Skeletal muscle satellite cell (primary cell): Measurements from ENCODE around the gene MMP14.
A peak's percentile ranks its signal among the peaks of the same experiment; 100 is the strongest.
"Not testable (repeated sequence)": the region's sequence is repeated elsewhere in the genome, so short reads cannot be mapped to it uniquely, and the experiment has no call there.

Experiments
- H3K27me3 ChIP-seq: 2 replicates; pipeline ENCODE4 v1.7.0; 2013; ENCODE audit warnings: low read length; ENCODE audit not compliant: control insufficient read depth, insufficient read depth
- H3K36me3 ChIP-seq: 2 replicates; pipeline ENCODE4 v1.7.0; 2013; ENCODE audit warnings: mild to moderate bottlenecking, control low read depth, low read length; ENCODE audit not compliant: insufficient read depth
- H3K4me1 ChIP-seq: 2 replicates; pipeline ENCODE4 v1.7.0; 2013; ENCODE audit warnings: low read length; ENCODE audit not compliant: control insufficient read depth, insufficient read depth
- H3K4me2 ChIP-seq: 2 replicates; pipeline ENCODE4 v1.7.0; 2013; ENCODE audit warnings: mild to moderate bottlenecking, low read length
- H3K4me3 ChIP-seq: 2 replicates; pipeline ENCODE4 v1.7.0; 2013; ENCODE audit warnings: low read length
- H3K9ac ChIP-seq: 2 replicates; pipeline ENCODE4 v1.7.0; 2013; ENCODE audit warnings: mild to moderate bottlenecking, low read depth, low read length, moderate library complexity
- H3K9me3 ChIP-seq: replicated peaks from 2 replicates; pipeline ENCODE4 v1.7.0; 2013; ENCODE audit warnings: mild to moderate bottlenecking, control low read depth, low read length

The MMP14 gene

GRCh38 chr14:22819151-22819988 is 17.0 kb upstream of the MMP14 start:
- H3K4me2 ChIP-seq = peak overlapping the region; percentile 60
- peak overlapping the region; percentile 43 for H3K9ac ChIP-seq
- H3K27me3 ChIP-seq = no peaks in the 10 kb centered on the region
- H3K4me3 ChIP-seq = peak overlapping the region; percentile 34
- H3K9me3 ChIP-seq = no peaks in the 10 kb centered on the region
- no peaks in the 10 kb centered on the region for H3K36me3 ChIP-seq
- H3K4me1 ChIP-seq = peaks cover 30% of the 10 kb centered on the region

GRCh38 chr14:22820731-22821130 is 15.7 kb upstream of the MMP14 start:
- Histone ChIP-seq H3K36me3 (no peaks in the 10 kb centered on the region), H3K27me3 (no peaks in the 10 kb centered on the region), H3K4me3 (no peak overlapping the region), H3K4me2 (no peak overlapping the region), H3K9me3 (no peaks in the 10 kb centered on the region), H3K9ac (no peak overlapping the region), H3K4me1 (peaks cover 31% of the 10 kb centered on the region)

- H3K9me3 ChIP-seq = no peaks in the 10 kb centered on the region
- no peak overlapping the region for H3K4me3 ChIP-seq
- H3K36me3 ChIP-seq = no peaks in the 10 kb centered on the region
- H3K27me3 ChIP-seq = no peaks in the 10 kb centered on the region
- peaks cover 30% of the 10 kb centered on the region for H3K4me1 ChIP-seq
- H3K4me2 ChIP-seq = no peak overlapping the region
- no peak overlapping the region for H3K9ac ChIP-seq
Measured at GRCh38 chr14:22821193-22822015, 15.0 kb upstream of the MMP14 start.

GRCh38 chr14:22822016-22822570 is 14.3 kb upstream of the MMP14 start:
- no peaks in the 10 kb centered on the region for H3K27me3 ChIP-seq
- H3K4me3 ChIP-seq = peak overlapping the region; percentile 56
- peaks cover 30% of the 10 kb centered on the region for H3K4me1 ChIP-seq
- no peaks in the 10 kb centered on the region for H3K9me3 ChIP-seq
- H3K36me3 ChIP-seq = no peaks in the 10 kb centered on the region
- peak overlapping the region; percentile 79 for H3K4me2 ChIP-seq
- H3K9ac ChIP-seq = peak overlapping the region; percentile 53

GRCh38 chr14:22822571-22823098 is 13.8 kb upstream of the MMP14 start:
- peak overlapping the region; percentile 79 for H3K4me2 ChIP-seq
- H3K4me3 ChIP-seq = peak overlapping the region; percentile 56
- peaks cover 30% of the 10 kb centered on the region for H3K4me1 ChIP-seq
- H3K27me3 ChIP-seq = no peaks in the 10 kb centered on the region
- no peaks in the 10 kb centered on the region for H3K9me3 ChIP-seq
- H3K36me3 ChIP-seq = no peaks in the 10 kb centered on the region
- peak overlapping the region; percentile 53 for H3K9ac ChIP-seq

- Histone ChIP-seq H3K4me1 (peaks cover 21% of the 10 kb centered on the region), H3K9me3 (no peaks in the 10 kb centered on the region), H3K36me3 (no peaks in the 10 kb centered on the region), H3K4me2 (peak overlapping the region; percentile 52), H3K4me3 (no peak overlapping the region), H3K27me3 (no peaks in the 10 kb centered on the region), H3K9ac (peak overlapping the region; percentile 54)
Measured at GRCh38 chr14:22824711-22825359, 11.6 kb upstream of the MMP14 start.

GRCh38 chr14:22829076-22829660 is 7.2 kb upstream of the MMP14 start:
- H3K36me3 ChIP-seq, H3K9me3 ChIP-seq, H3K27me3 ChIP-seq: not testable (repeated sequence)
- Histone ChIP-seq H3K4me2 (peak overlapping the region; percentile 86), H3K4me3 (peak overlapping the region; percentile 84), H3K9ac (peak overlapping the region; percentile 88), H3K4me1 (peaks cover 17% of the 10 kb centered on the region)

GRCh38 chr14:22829661-22830442 is 6.5 kb upstream of the MMP14 start, which contains the start of gene MRPL52:
Gene MRPL52 (plus strand): TSS chr14:22829887. CDS start chr14:22829913, 26 bp downstream.
- H3K4me2 ChIP-seq = peak within 1 kb of the TSS; percentile 86
- H3K4me1 ChIP-seq = peaks cover 11% of the 10 kb centered on the region
- H3K9me3 ChIP-seq = no peaks in the 10 kb centered on the region
- no peaks in the 10 kb centered on the region for H3K27me3 ChIP-seq
- H3K9ac ChIP-seq = peak within 1 kb of the TSS; percentile 88
- H3K4me3 ChIP-seq = peak within 1 kb of the TSS; percentile 84
- H3K36me3 ChIP-seq = peaks cover 10% of the 10 kb centered on the region

- Histone ChIP-seq H3K4me1 (peaks cover 7% of the 10 kb centered on the region), H3K9ac (peak overlapping the region; percentile 88), H3K4me3 (peak overlapping the region; percentile 84)
Measured at GRCh38 chr14:22830443-22831010, 5.9 kb upstream of the MMP14 start.

GRCh38 chr14:22835505-22835904 is 880 bp upstream of the MMP14 start:
- Histone ChIP-seq H3K27me3 (no peaks in the 10 kb centered on the region), H3K36me3 (peaks cover 36% of the 10 kb centered on the region), H3K4me2 (peak overlapping the region; percentile 95), H3K4me3 (no peak overlapping the region), H3K9me3 (no peaks in the 10 kb centered on the region), H3K9ac (peak overlapping the region; percentile 99), H3K4me1 (peaks cover 25% of the 10 kb centered on the region)

More at GRCh38 chr14:22830443-22831010, 5.9 kb upstream of the MMP14 start:
- no peaks in the 10 kb centered on the region for H3K9me3 ChIP-seq
- peaks cover 14% of the 10 kb centered on the region for H3K36me3 ChIP-seq
- peak overlapping the region; percentile 86 for H3K4me2 ChIP-seq
- no peaks in the 10 kb centered on the region for H3K27me3 ChIP-seq
